K562 (cell line): ENCODE results near the gene IARS1. TPM values are rescaled to one million over a fixed set of nuclear protein-coding genes. Genes with fewer than 3 reads are reported as not detected.

Source experiments
- ASH1L ChIP-seq: fragments of 450-650 bp; IDR thresholded peaks from 2 replicates; pipeline ENCODE4 v1.6.1; 2018; ENCODE audit warnings: borderline replicate concordance, mild to moderate bottlenecking, low read depth; ENCODE audit not compliant: partially characterized antibody
- ATF7 ChIP-seq: fragments of 450-650 bp; IDR thresholded peaks from 2 replicates; pipeline ENCODE4 v1.7.1; 2014; ENCODE audit warnings: mild to moderate bottlenecking, moderate library complexity
- CEBPG ChIP-seq, 3 experiments: fragments of 200-800 bp in 1 of 3; sonication (Bioruptor generic) in 1 of 3; sonication (generic) in 1 of 3; formaldehyde crosslinking in 1 of 3; IDR thresholded peaks in 2 of 3; conservative IDR thresholded peaks in 1 of 3; 2 replicates each; pipeline versions ENCODE4 v1.6.1 to v1.8.0; 2016 to 2022; ENCODE audit warnings: missing compliant biosample characterization in 2 of 3, missing genetic modification characterization in 2 of 3, mild to moderate bottlenecking in 1 of 3, missing genetic modification reagents in 1 of 3
- FOXK1 ChIP-seq: sonication (generic); formaldehyde crosslinking; IDR thresholded peaks from 2 replicates; pipeline ENCODE4 v1.8.0; 2022; ENCODE audit warnings: missing genetic modification reagents, mild to moderate bottlenecking, borderline replicate concordance
- LEF1 ChIP-seq: fragments of 450-650 bp; IDR thresholded peaks from 2 replicates; pipeline ENCODE4 v1.6.1; 2016; ENCODE audit warnings: mild to moderate bottlenecking
- MTA3 ChIP-seq: fragments of 450-650 bp; formaldehyde crosslinking; IDR thresholded peaks from 2 replicates; pipeline ENCODE4 v1.6.1; 2017; ENCODE audit warnings: mild to moderate bottlenecking, borderline replicate concordance
- NONO ChIP-seq, 2 experiments: fragments of 200-400 bp in 1 of 2; fragments of 450-650 bp in 1 of 2; formaldehyde crosslinking in 1 of 2; IDR thresholded peaks; 2 replicates each; pipeline ENCODE4 v1.6.1; 2017; ENCODE audit warnings: low read depth in 2 of 2, mild to moderate bottlenecking in 2 of 2, moderate library complexity in 2 of 2, low read length in 1 of 2
- NR3C1 ChIP-seq: sonication (generic); formaldehyde crosslinking; IDR thresholded peaks from 2 replicates; pipeline ENCODE4 v1.8.1; 2022; ENCODE audit warnings: missing genetic modification reagents
- NUFIP1 ChIP-seq: fragments of 450-650 bp; IDR thresholded peaks from 2 replicates; pipeline ENCODE4 v1.6.1; 2018; ENCODE audit not compliant: partially characterized antibody
- PCBP2 ChIP-seq: fragments of 200-400 bp; formaldehyde crosslinking; IDR thresholded peaks from 2 replicates; pipeline ENCODE4 v1.6.1; 2018; ENCODE audit warnings: low read length, low read depth, mild to moderate bottlenecking, moderate library complexity; ENCODE audit not compliant: poor library complexity, severe bottlenecking
- SAFB2 ChIP-seq: fragments of 200-400 bp; formaldehyde crosslinking; IDR thresholded peaks from 2 replicates; pipeline ENCODE4 v1.6.1; 2018; ENCODE audit warnings: borderline replicate concordance, low read length, low read depth, moderate library complexity; ENCODE audit not compliant: severe bottlenecking
- TARDBP ChIP-seq: fragments of 450-650 bp; IDR thresholded peaks from 2 replicates; pipeline ENCODE4 v1.6.1; 2016
- TRIM24 ChIP-seq, 2 experiments: fragments of 450-650 bp; IDR thresholded peaks; 2 replicates each; pipeline ENCODE4 v1.6.1; 2016
- ZNF57 ChIP-seq: fragments of 450-650 bp; formaldehyde crosslinking; IDR thresholded peaks from 2 replicates; pipeline ENCODE4 v1.4.0; 2020; ENCODE audit warnings: mild to moderate bottlenecking, moderate library complexity
- ZNF586 ChIP-seq: fragments of 450-650 bp; formaldehyde crosslinking; conservative IDR thresholded peaks from 2 replicates; pipeline ENCODE4 v1.4.0; 2020; ENCODE audit warnings: mild to moderate bottlenecking, moderate library complexity
- ZNF76 ChIP-seq: fragments of 250-450 bp; sonication (Bioruptor Pico); IDR thresholded peaks from 2 replicates; pipeline ENCODE4 v1.4.0; 2020; ENCODE audit warnings: mild to moderate bottlenecking, moderate library complexity, borderline replicate concordance
- polyA plus RNA-seq, 8 experiments: library from polyadenylated mRNA; depleted of rRNA in 4 of 8; stranded (reverse) in 5 of 8; unstranded in 3 of 8; fragments of >200 nt; fragmentation: Nextera tagmentation in 2 of 8; fragmentation: Illumina TruSeq in 1 of 8; extraction: Ambion mirVana in 2 of 8; extraction: Trizol in 1 of 8; gene quantifications; 2 replicates each; pipeline versions ENCODE4 v1.2.1 to v1.2.3, GENCODE V29; 2011 to 2014; ENCODE audit warnings: inconsistent platforms in 1 of 8, missing spikeins in 1 of 8
- total RNA-seq, 7 experiments: library from RNA; depleted of rRNA in 6 of 7; stranded (reverse); fragments of >200 nt in 6 of 7; fragmentation: Illumina TruSeq in 2 of 7; extraction: Trizol in 2 of 7; gene quantifications; 2 replicates each; pipeline versions ENCODE4 v1.2.1 to v1.2.3, GENCODE V29; 2011 to 2021; ENCODE audit warnings: low replicate concordance in 1 of 7
- TF ChIP-seq, protein P1 (sequence below): fragments of 200-800 bp; sonication (Bioruptor generic); IDR thresholded peaks from 2 replicates; pipeline ENCODE4 v1.6.1; 2017; ENCODE audit warnings: missing genetic modification characterization, missing compliant biosample characterization
- TF ChIP-seq, protein P2 (sequence below): sonication (generic); formaldehyde crosslinking; IDR thresholded peaks from 2 replicates; pipeline ENCODE4 v1.8.0; 2023; ENCODE audit warnings: mild to moderate bottlenecking, missing genetic modification reagents
- TF ChIP-seq, protein P3 (sequence below): fragments of 250-450 bp; sonication (Bioruptor Pico); IDR thresholded peaks from 2 replicates; pipeline ENCODE4 v1.5.0; 2022; ENCODE audit warnings: mild to moderate bottlenecking
- TF ChIP-seq, protein P4 (sequence below): fragments of 250-450 bp; sonication (Bioruptor Pico); IDR thresholded peaks from 2 replicates; pipeline ENCODE4 v1.8.0; 2021; ENCODE audit warnings: moderate library complexity, mild to moderate bottlenecking, inconsistent platforms
- TF ChIP-seq, protein P5 (sequence below): sonication (generic); formaldehyde crosslinking; IDR thresholded peaks from 2 replicates; pipeline ENCODE4 v1.8.1; 2023; ENCODE audit warnings: mild to moderate bottlenecking, missing genetic modification reagents

Gene IARS1
- total and polyA plus RNA-seq, 9 of the 15 experiments (the other 6 are each of a cell fraction or from before 2014, with no cell fraction given) = 119 to 371 (median 234) TPM

DNA sequence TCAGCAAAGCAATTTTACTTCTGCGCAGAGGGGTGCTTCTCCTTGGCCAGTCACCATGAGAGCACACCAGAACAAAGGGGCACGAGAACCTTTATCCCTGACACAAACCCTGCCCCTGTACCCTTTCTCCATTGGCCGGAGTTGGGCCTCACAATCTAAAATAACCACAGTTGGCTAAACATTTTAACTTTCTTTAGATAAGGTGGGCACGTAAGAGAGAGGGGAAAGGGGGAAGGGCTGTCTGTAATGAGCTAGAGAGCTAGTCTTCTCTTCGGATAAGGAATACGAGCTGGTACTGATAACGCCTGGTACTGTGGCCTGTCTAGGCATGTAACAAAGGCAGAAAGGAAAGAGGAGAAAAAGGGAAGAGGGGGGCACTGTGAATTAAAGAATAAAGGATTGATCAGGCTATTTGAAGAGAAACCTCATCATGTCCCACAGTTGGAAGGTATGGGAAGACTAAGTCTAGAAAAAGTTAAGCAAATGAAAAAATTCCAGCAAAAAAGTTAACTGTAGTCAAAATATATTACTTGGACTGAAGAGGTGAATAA lies 1.8 kb upstream of the IARS1 start (continued):
- TF ChIP-seq, protein P1, sequence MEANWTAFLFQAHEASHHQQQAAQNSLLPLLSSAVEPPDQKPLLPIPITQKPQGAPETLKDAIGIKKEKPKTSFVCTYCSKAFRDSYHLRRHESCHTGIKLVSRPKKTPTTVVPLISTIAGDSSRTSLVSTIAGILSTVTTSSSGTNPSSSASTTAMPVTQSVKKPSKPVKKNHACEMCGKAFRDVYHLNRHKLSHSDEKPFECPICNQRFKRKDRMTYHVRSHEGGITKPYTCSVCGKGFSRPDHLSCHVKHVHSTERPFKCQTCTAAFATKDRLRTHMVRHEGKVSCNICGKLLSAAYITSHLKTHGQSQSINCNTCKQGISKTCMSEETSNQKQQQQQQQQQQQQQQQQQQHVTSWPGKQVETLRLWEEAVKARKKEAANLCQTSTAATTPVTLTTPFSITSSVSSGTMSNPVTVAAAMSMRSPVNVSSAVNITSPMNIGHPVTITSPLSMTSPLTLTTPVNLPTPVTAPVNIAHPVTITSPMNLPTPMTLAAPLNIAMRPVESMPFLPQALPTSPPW (CRISPR knock-in tag) = peak; percentile 45; the same call in 1 of the 2 replicates
- TF ChIP-seq SAFB2 (no peak), ATF7 (no peak), ZNF76 (CRISPR knock-in tag) (no peak), PCBP2 (no peak), ZNF57 (CRISPR knock-in tag) (no peak), NR3C1 (no peak), TARDBP (no peak), NONO (IDR thresholded peaks at IDR 0.05; ENCODE audit: low read depth in 2 of 2, low read length in 1 of 2) (no peak), ASH1L (no peak), ZNF586 (no peak), LEF1 (peak; percentile 56; the same call in 1 of the 2 replicates), TRIM24 (IDR thresholded peaks at IDR 0.05) (peak; percentile 32 to 66; a peak in 3 of 4 replicates), NUFIP1 (no peak), FOXK1 (CRISPR knock-in tag) (no peak), CEBPG (CRISPR knock-in tag; IDR thresholded peaks at IDR 0.05) (no peak), CEBPG (tag; conservative IDR thresholded peaks at IDR 0.05 in 1 of 2, IDR thresholded peaks at IDR 0.05 in 1 of 2) (no peak), MTA3 (peak; percentile 58; the same call in 1 of the 2 replicates)
- TF ChIP-seq, protein P2, sequence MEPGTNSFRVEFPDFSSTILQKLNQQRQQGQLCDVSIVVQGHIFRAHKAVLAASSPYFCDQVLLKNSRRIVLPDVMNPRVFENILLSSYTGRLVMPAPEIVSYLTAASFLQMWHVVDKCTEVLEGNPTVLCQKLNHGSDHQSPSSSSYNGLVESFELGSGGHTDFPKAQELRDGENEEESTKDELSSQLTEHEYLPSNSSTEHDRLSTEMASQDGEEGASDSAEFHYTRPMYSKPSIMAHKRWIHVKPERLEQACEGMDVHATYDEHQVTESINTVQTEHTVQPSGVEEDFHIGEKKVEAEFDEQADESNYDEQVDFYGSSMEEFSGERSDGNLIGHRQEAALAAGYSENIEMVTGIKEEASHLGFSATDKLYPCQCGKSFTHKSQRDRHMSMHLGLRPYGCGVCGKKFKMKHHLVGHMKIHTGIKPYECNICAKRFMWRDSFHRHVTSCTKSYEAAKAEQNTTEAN (CRISPR knock-in tag) = no peak
- TF ChIP-seq, protein P3, sequence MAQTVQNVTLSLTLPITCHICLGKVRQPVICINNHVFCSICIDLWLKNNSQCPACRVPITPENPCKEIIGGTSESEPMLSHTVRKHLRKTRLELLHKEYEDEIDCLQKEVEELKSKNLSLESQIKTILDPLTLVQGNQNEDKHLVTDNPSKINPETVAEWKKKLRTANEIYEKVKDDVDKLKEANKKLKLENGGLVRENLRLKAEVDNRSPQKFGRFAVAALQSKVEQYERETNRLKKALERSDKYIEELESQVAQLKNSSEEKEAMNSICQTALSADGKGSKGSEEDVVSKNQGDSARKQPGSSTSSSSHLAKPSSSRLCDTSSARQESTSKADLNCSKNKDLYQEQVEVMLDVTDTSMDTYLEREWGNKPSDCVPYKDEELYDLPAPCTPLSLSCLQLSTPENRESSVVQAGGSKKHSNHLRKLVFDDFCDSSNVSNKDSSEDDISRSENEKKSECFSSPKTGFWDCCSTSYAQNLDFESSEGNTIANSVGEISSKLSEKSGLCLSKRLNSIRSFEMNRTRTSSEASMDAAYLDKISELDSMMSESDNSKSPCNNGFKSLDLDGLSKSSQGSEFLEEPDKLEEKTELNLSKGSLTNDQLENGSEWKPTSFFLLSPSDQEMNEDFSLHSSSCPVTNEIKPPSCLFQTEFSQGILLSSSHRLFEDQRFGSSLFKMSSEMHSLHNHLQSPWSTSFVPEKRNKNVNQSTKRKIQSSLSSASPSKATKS (CRISPR knock-in tag) = no peak
- TF ChIP-seq, protein P4, sequence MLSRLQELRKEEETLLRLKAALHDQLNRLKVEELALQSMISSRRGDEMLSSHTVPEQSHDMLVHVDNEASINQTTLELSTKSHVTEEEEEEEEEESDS (CRISPR knock-in tag) = no peak
- TF ChIP-seq, protein P5, sequence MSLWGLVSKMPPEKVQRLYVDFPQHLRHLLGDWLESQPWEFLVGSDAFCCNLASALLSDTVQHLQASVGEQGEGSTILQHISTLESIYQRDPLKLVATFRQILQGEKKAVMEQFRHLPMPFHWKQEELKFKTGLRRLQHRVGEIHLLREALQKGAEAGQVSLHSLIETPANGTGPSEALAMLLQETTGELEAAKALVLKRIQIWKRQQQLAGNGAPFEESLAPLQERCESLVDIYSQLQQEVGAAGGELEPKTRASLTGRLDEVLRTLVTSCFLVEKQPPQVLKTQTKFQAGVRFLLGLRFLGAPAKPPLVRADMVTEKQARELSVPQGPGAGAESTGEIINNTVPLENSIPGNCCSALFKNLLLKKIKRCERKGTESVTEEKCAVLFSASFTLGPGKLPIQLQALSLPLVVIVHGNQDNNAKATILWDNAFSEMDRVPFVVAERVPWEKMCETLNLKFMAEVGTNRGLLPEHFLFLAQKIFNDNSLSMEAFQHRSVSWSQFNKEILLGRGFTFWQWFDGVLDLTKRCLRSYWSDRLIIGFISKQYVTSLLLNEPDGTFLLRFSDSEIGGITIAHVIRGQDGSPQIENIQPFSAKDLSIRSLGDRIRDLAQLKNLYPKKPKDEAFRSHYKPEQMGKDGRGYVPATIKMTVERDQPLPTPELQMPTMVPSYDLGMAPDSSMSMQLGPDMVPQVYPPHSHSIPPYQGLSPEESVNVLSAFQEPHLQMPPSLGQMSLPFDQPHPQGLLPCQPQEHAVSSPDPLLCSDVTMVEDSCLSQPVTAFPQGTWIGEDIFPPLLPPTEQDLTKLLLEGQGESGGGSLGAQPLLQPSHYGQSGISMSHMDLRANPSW = no peak
